Endothelial cell of hepatic sinusoid (primary cell): ENCODE results near the gene CCT6B.

Experiments
- in situ Hi-C: cut with HindIII; loops from 2 replicates; pipeline ENCODE4 v1.10.0; 2017; ENCODE audit warnings: low sequenced_read_pairs

Gene CCT6B

DNA sequence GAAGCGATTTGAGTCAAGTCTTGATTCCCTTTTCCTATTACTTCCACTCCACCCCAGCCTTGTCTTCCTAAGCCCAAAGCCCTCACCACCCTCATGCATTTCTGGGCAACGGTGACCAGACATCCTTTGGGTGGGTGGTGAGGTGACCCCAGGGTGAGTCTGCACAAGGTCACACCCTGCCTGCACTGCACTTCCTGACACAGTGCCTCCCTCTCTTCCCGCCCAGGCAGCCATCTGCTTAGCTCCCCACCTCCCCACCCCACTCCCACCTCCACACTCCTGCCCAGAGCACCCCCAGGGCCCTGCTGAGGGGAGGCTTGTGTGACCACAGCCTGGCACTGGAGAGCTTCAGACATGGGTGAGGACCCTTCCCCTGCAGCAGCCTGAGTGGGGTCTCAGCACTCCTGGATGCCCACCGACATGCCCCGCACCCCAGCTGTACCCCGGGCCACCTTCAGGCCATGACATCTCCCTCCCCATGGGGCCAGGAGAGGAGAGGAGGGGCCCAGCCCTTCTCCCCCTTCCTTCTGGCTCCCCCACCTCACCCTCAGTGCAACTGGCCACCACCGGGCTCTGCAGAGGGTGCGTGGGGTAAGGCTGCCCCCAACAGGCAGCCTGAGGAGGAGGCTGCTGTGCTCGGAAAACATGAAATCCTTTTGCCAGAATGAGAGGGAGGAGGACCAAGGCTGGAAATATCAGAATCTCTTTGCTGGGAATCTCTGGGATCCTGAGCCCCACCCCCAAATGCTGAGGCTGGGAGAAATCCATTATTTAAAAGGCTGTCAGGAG, 68.6 kb downstream of the CCT6B start:
- in situ Hi-C loops, result no loop called here

- in situ Hi-C loops, result no loop called here
These were observed 74.4 kb downstream of the CCT6B start for GRCh38 chr17:34886831-34887230.

DNA sequence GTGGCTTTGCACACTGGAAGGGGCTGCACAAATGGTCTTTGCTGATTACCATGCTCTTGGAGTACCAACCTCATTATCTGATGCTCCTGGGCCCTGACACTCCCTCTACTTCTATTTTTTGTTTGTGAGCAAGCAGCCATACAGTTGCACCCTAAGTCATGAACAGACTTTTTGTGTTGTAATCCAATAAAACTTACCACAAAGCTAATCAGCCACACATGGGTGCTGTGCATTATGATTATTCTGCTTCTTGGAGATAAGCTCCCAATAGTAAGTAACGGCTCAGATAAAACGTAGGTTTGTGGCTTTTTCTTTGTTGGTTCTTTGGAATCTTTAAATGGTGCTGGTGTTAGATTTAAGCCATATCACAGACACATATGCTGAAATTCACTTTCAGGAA, 76.2 kb downstream of the CCT6B start:
- in situ Hi-C loops, result no loop called here

DNA sequence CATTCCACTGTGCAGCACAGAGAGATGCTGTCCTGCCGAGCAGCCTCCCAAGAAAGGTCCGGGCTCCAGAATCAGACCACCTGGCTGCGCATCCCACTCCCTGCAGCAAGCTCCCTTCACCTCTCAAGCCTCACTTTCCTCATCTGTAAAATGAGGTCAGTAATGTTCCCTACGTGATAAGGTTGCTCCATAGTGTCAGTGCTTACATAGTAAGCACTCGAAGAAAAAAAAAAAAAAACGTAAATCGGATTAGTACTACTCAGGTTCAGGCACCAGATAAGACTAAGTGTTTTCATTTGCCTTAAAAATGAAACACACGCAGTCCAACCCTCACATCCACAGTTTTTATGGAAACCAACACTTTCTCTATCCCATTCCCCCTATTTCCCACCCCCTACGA, 76.7 kb downstream of the CCT6B start:
- in situ Hi-C loops, result no loop called here

GRCh38 chr17:34883106-34884000, 77.9 kb downstream of the CCT6B start:
- in situ Hi-C loops, result no loop called here

DNA sequence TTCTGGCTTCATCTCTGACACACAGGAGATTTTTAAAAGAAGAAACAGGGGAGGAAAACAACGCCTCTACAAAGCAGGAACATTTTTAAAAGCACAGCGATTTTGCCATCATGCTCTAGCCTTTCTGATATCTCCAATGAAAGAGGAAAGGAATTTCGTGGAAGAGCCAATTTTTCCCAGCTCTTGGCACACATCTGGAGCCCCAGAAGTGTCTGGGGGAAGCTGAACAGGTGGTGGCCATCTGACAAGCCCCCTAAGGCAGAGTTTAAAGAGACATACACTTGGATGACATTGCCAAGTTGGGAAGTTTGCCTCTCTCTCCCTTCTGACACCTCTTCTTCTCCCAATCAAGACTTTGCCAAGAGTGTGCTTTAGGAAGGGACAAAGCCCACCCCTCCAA, 82.1 kb downstream of the CCT6B start:
- in situ Hi-C loops, result loop anchor here (5.0 kb wide), 2 partner anchors 92 to 247 kb away; no protein-coding TSS in a partner anchor
